HG03045 (cell line): ENCODE measurements around the gene SERPINA12.

Experiments used
- ATAC-seq: cut with Tn5 transposase; IDR thresholded peaks from one replicate; pipeline ENCODE4 v1.9.1; 2021; ENCODE audit warnings: mild to moderate bottlenecking, moderate library complexity; ENCODE audit not compliant: unreplicated experiment

SERPINA12 gene

DNA sequence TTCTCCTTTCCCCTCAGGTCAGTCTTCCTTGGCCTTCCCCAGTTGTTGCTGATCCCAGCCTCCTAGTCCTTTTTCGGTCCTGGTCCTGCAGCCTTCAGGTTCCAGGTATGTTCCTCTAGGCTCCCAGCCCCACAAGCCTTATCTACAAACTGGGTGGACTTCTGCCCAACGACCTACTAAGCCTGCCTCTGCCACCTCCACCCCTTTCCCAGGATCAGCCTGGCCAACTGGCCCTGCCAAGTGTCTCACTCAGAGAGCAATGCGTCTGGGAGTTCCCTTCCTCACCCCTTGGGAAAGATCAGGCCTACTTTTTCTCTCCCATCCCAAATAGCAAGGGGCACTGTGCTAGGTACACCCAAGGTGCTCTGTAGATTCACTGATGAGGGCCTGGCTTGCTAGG lies at the start of gene SERPINA12:
TSS of gene SERPINA12 (minus strand) at position 114 of the 400 bp plus-strand sequence. CDS start 11,072 bp downstream, outside the sequence.
- ATAC-seq: no peak

DNA sequence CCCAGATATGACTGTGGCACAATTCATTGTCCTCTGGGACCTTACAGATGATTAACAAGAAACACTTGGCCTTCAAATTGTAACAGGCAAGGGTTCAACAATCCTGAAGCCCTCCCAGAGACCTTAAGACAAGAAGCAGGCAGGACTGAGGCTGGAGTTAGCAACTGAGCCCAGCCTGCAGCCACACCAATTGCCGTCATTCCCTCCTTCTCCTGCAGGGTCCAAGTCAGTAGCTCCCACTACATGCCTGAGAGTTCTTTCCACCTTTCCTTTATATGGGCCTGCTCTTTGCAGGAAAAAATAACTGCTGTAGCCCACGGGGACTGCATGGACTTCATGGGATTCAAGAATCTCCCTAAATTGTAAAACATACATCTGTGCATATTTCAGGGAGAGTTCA lies 49.6 kb upstream of the SERPINA12 start:
- no peak for ATAC-seq

DNA sequence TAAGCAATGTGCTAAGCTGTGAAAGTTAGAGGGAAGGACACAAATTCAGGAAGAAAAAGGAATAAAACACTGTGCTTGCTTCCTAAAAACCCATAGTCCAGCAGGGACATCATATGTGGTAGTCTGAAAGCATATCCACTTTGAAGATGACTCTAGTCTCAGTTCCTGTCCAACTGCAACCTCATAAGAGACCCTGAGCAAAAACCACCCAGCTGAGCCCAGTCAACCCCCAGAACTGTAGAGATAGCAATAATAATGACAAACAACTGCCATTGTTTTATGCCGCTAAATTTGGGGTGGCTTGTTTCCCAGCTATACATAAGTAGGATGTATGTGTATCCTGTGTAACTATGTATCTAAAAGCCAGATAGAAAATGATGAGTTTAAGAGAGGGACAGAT lies 48.1 kb upstream of the SERPINA12 start:
- no peak for ATAC-seq

- ATAC-seq: no peak
These were observed 46.7 kb upstream of the SERPINA12 start for GRCh38 chr14:94555991-94556390.

DNA sequence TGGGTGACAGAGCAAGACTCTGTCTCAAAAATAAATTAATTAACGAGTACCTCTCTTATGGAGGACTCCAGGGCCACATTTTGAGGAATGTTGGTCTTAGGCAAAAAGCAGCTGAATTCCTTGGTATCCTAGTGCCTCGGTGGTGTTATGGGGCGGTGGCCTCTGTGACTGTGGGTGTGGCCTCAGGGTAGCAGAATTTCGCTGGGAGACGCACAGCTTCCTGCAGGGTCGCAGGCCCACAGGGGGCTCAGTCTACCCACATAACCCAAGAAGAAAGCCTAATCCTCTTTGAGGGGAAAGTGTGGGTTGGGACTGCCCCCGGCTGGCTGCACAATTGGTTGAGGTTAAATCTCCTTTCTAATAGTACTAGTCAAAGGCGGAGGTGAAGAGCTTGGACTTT lies 40.8 kb upstream of the SERPINA12 start:
- ATAC-seq: no peak

DNA sequence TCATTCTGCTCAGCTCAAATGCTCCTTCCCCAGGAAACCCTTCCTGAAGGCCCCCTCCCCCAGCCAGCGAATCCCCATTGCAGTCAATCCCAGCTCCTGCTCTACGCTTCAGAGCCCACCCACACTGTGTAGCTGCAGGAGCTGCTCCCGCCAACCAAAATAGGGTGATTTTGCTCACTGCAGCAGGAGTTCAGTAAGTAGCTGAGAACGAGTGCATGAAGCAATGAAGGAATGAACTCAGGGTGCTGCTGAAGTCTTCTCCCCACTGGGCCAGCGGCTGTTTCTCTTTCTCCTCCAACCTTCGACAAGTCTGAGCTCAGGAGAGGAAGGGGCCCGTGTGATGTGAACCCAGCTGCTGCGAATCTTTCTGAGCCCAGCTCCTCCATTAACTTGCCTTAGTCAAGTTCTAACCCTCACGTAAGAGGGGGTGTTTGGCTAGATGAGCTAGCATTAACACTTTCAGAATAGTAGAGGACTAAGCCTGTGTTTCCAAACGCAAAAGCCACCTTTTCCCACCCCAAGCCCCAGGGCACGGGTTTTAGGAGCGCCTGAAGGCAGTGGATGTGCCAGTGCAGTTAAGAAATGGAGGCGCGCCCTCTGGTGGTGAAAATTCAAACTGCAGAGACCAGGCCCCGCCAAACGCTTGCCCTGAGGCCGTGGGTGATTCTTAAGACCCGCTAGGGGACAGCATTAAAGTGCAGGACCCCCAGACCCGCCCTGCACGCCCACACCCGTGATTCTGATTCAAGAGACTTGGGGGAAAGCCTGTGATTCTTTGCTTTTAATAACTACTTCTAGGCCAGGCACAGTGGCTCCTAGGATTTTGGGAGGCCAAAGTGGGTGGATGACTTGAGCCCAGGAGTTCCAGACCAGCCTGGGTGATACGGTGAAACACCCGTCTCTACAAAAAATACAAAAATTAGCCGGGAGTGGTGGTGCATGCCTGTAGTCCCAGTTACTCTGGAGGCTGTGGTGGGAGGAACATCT lies 40.0 kb upstream of the SERPINA12 start:
- no peak for ATAC-seq

GRCh38 chr14:94548131-94548998 lies 39.1 kb upstream of the SERPINA12 start:
- no peak for ATAC-seq

DNA sequence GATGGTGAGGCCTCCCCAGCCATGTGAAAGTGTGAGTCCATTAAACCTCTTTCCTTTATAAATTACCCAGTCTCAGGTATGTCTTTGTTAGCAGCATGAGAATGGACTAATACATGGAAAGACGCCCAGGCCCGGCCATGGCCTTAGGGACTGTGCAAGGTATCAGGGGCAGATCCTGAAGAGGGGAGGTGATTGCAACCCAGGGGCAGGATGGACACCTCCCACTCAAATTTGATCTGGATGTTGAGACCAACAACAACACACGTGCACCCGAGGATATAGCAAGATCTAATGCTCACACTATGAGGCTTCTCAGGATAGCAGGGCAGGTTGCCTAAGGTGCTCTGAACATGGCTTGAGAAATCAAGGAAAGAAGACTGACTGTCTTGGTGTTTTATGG lies 38.5 kb upstream of the SERPINA12 start:
- no peak for ATAC-seq

DNA sequence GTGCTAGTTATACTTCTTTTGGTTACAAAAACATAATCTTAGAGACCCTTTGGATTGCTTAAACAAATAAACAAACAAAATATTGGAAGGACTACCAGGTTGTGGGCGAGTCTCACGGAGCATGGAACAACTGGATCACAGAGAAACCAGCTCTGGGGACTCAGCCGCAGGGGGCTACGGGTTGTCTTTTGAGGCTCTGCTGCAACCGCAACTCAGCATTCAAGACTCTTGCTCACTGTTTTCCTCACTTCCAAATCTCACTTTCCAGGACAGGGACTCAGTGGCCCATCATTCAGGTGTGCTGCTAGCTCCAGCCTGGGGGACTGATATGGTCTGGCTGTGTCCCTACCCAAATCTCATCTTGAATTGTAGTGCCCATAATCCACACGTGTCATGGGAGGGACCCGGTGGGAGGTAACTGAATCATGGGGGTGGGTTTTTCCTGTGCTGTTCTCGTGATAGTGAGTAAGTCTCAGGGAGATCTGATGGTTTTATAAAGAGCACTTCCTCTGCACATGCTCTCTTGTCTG lies 37.9 kb upstream of the SERPINA12 start:
- no peak for ATAC-seq

GRCh38 chr14:94545131-94545841 lies 36.0 kb upstream of the SERPINA12 start:
- no peak for ATAC-seq

DNA sequence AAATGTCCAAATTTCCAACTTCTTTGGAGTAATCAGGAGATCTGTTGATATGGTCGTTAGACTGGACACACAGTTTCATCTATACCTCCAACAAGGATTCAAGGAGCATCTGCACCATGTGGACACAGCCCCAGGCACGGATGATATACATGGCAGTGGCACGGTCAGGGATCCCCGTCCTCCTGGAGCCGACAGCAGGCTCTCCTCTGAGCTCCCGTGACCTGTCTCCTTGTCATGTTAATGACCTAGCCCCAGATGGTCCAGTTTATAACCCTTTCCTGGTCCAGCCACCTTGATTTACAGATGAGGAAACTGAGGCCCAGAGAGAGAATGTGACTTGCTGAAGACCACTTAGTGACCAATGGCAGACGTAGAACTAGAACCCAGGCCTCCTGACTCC lies 35.5 kb upstream of the SERPINA12 start:
- no peak for ATAC-seq

- ATAC-seq: no peak
These were observed 34.3 kb upstream of the SERPINA12 start for GRCh38 chr14:94543449-94544124.

- ATAC-seq: no peak
These were observed 33.7 kb upstream of the SERPINA12 start for GRCh38 chr14:94542811-94543440.

- ATAC-seq: no peak
These were observed 33.0 kb upstream of the SERPINA12 start for GRCh38 chr14:94542111-94542810.

DNA sequence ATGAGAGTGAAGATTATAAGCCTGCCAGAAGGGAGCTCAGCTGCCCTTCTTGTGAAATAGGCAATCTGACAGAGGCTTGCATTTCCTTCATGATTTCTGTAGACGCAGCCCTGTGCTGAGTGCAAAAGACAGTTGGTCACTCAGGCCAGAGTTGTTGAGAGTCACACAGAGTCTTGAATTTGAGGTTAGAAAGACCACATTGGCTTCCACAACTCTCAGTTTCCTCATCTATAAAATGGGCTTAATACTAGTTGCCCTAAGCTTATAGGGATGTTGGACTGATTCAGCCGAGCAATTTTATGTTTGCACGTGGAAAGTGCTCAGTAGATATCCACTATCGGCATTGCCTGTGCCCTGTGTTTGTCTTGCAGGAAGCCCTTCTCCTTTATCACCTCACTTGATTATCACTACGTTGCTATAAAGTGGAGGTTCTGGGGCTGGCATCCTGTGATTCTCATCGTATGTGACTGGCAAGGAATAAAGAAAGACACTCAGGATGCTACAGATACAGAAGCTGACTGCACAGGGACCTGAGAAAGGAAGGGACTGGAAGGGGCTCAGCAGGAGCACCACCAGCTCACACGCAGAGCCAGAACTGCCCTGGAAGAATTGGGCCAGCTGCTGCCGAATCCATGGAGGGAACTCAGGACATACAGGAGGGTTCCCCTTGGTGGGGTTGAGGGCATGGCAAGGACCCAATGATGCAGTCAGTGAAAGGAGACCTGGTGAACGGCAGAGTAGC lies 32.1 kb upstream of the SERPINA12 start:
- no peak for ATAC-seq

- no peak for ATAC-seq
These were observed 30.9 kb upstream of the SERPINA12 start for GRCh38 chr14:94540031-94540794.

GRCh38 chr14:94539181-94539580 lies 29.9 kb upstream of the SERPINA12 start:
- ATAC-seq: no peak
